Thoracic aorta (tissue), 2 donors: ENCODE measurements around the gene MRPS18A. TPM values are rescaled to one million over a fixed set of nuclear protein-coding genes. Genes with fewer than 3 reads are reported as not detected.

ENCODE experiments used
- ATAC-seq: fragments of 150-250 bp; one replicate; pipeline ENCODE4 v1.8.0; 2017; ENCODE audit warnings: low read depth; ENCODE audit not compliant: insufficient number of reproducible peaks, low FRiP score
- DNase-seq: peaks from one replicate; pipeline ENCODE4 v3.0.0-alpha.2; 2020; ENCODE audit warnings: low spot score
- H3K27ac ChIP-seq, 2 donors: fragments of 200-600 bp; sonication (generic); 1 replicate in 1 of 2; 2 replicates in 1 of 2; pipeline ENCODE4 v1.5.1; 2016; ENCODE audit warnings: mild to moderate bottlenecking in 2 of 2, moderate library complexity in 2 of 2
- H3K27me3 ChIP-seq: fragments of 200-600 bp; sonication (generic); replicated peaks from 2 replicates; pipeline ENCODE4 v1.6.0; 2016; ENCODE audit warnings: mild to moderate bottlenecking; ENCODE audit not compliant: insufficient read depth
- H3K36me3 ChIP-seq: fragments of 200-600 bp; sonication (generic); one replicate; pipeline ENCODE4 v1.5.1; 2016
- H3K4me1 ChIP-seq, 2 donors: fragments of 200-600 bp; sonication (generic); 1 replicate in 1 of 2; 2 replicates in 1 of 2; pipeline versions ENCODE4 v1.5.1 to v1.6.0; 2016; ENCODE audit warnings: low read depth in 2 of 2, mild to moderate bottlenecking in 1 of 2; ENCODE audit not compliant: control insufficient read depth in 1 of 2
- H3K4me3 ChIP-seq: fragments of 200-600 bp; sonication (generic); 2 replicates; pipeline ENCODE4 v1.5.1; 2016; ENCODE audit warnings: mild to moderate bottlenecking
- H3K9me3 ChIP-seq: fragments of 200-600 bp; sonication (generic); 2 replicates; pipeline ENCODE4 v1.5.1; 2016
- CTCF ChIP-seq: fragments of 200-600 bp; sonication (generic); IDR thresholded peaks from one replicate; pipeline ENCODE4 v1.5.1; 2019; ENCODE audit warnings: antibody characterized with exemption
- total RNA-seq, 2 donors: library from RNA; depleted of rRNA; stranded (reverse); fragments of >200 nt; gene quantifications; one replicate each; pipeline versions ENCODE4 v1.1.0 to v1.2.3, GENCODE V29; 2016

Gene MRPS18A
- total RNA-seq, 2 donors from 2014 or later, result 21.2 to 39.4 TPM

- peaks cover 10 to 28% of the 10 kb centered on the region in 2 donors for H3K4me1 ChIP-seq
- peaks cover 38% of the 10 kb centered on the region for H3K36me3 ChIP-seq
- H3K27me3 ChIP-seq, result no peaks in the 10 kb centered on the region
- peak overlapping the region; percentile 56 to 63 for H3K27ac ChIP-seq
- TF ChIP-seq CTCF, result no peak
- DNase-seq, result peak; percentile 87
- H3K9me3 ChIP-seq, result no peaks in the 10 kb centered on the region
- peak overlapping the region; percentile 94 for H3K4me3 ChIP-seq
- ATAC-seq, result no peak
These were observed 60.4 kb downstream of the MRPS18A start for GRCh38 chr6:43627008-43627825.

GRCh38 chr6:43625393-43625992 is 62.1 kb downstream of the MRPS18A start:
- DNase-seq (no peak), ATAC-seq (no peak)
- Histone ChIP-seq H3K27ac (no peak overlapping the region), H3K4me1 (peaks cover 10 to 28% of the 10 kb centered on the region in 2 donors), H3K36me3 (peaks cover 53% of the 10 kb centered on the region), H3K4me3 (no peak overlapping the region), H3K27me3 (no peaks in the 10 kb centered on the region), H3K9me3 (no peaks in the 10 kb centered on the region)
- TF ChIP-seq CTCF, result no peak

GRCh38 chr6:43624786-43625288 is 62.8 kb downstream of the MRPS18A start:
- peaks cover 7 to 24% of the 10 kb centered on the region in 2 donors for H3K4me1 ChIP-seq
- no peak overlapping the region for H3K27ac ChIP-seq
- no peak for TF ChIP-seq CTCF
- no peak for DNase-seq
- H3K9me3 ChIP-seq, result no peaks in the 10 kb centered on the region
- H3K4me3 ChIP-seq, result no peak overlapping the region
- peaks cover 54% of the 10 kb centered on the region for H3K36me3 ChIP-seq
- no peaks in the 10 kb centered on the region for H3K27me3 ChIP-seq
- ATAC-seq, result no peak

- Histone ChIP-seq H3K36me3 (peaks cover 54% of the 10 kb centered on the region), H3K27ac (no peak overlapping the region), H3K27me3 (no peaks in the 10 kb centered on the region), H3K4me3 (no peak overlapping the region), H3K9me3 (no peaks in the 10 kb centered on the region), H3K4me1 (peaks cover 7 to 24% of the 10 kb centered on the region in 2 donors)
- no peak for DNase-seq
- ATAC-seq, result no peak
- no peak for TF ChIP-seq CTCF
These were observed 63.5 kb downstream of the MRPS18A start for GRCh38 chr6:43623880-43624785.
